ENCODE measurements around the gene UVSSA. TPM values are rescaled to one million over a fixed set of nuclear protein-coding genes. Genes with fewer than 3 reads are reported as not detected.
"Not testable (repeated sequence)": the region's sequence is repeated elsewhere in the genome, so short reads cannot be mapped to it uniquely, and the experiment has no call there.

UVSSA gene
- total RNA-seq, 2 experiments from 2014 or later, result 18.6 to 20.2 TPM

- Mint-ChIP-seq H3K27ac (no peak overlapping the region), H3K27me3 (peaks cover 27% of the 10 kb centered on the region), H3K9me3 (no peaks in the 10 kb centered on the region), H3K4me1 (ENCODE audit: low read depth) (peaks cover 2% of the 10 kb centered on the region), H3K4me3 (no peak overlapping the region), H3K36me3 (ENCODE audit: low read depth) (no peaks in the 10 kb centered on the region)
- CTCF ChIA-PET, result interaction anchor here (1.0 kb wide), 1 partner anchor 160 kb away, joined by 3 read pairs; no protein-coding TSS in a partner anchor
- ATAC-seq (no peak), DNase-seq (no peak)
- no peak for TF ChIP-seq CTCF (IDR thresholded peaks at IDR 0.05)
- POLR2A ChIA-PET, result no interaction called here
- intact Hi-C loops (cut with micrococcal nuclease), result no loop called here
Observed at GRCh38 chr4:1419708-1420107, 72.7 kb downstream of the UVSSA start.

- Mint-ChIP-seq H3K36me3 (ENCODE audit: low read depth) (no peaks in the 10 kb centered on the region), H3K27ac (no peak overlapping the region), H3K4me1 (ENCODE audit: low read depth) (no peaks in the 10 kb centered on the region), H3K27me3 (peaks cover 23% of the 10 kb centered on the region), H3K9me3 (no peaks in the 10 kb centered on the region), H3K4me3 (no peak overlapping the region)
- ChIA-PET CTCF (no interaction called here), POLR2A (no interaction called here)
- no peak for TF ChIP-seq CTCF (IDR thresholded peaks at IDR 0.05)
- DNase-seq (no peak), ATAC-seq (no peak)
- intact Hi-C loops (cut with micrococcal nuclease), result no loop called here
Observed at GRCh38 chr4:1421657-1422056, 74.6 kb downstream of the UVSSA start.

GRCh38 chr4:1427010-1427409 lies 80.0 kb downstream of the UVSSA start:
- DNase-seq (no peak), ATAC-seq (no peak)
- H3K27me3 Mint-ChIP-seq, result peaks cover 8% of the 10 kb centered on the region
- no peaks in the 10 kb centered on the region for H3K36me3 Mint-ChIP-seq (ENCODE audit: low read depth)
- POLR2A ChIA-PET, result no interaction called here
- no peak overlapping the region for H3K4me3 Mint-ChIP-seq
- no peak overlapping the region for H3K27ac Mint-ChIP-seq
- intact Hi-C loops (cut with micrococcal nuclease), result no loop called here
- TF ChIP-seq CTCF (IDR thresholded peaks at IDR 0.05), result no peak
- H3K9me3 Mint-ChIP-seq, result no peaks in the 10 kb centered on the region
- CTCF ChIA-PET, result no interaction called here
- H3K4me1 Mint-ChIP-seq (ENCODE audit: low read depth), result no peaks in the 10 kb centered on the region

GRCh38 chr4:1443688-1444172 lies 96.7 kb downstream of the UVSSA start:
- H3K9me3 Mint-ChIP-seq, POLR2A ChIA-PET: not testable (repeated sequence)

More at GRCh38 chr4:1443688-1444172, 96.7 kb downstream of the UVSSA start:
- CTCF ChIA-PET, result interaction anchor here (1.0 kb wide), 1 partner anchor 88 kb away, joined by 3 read pairs; no protein-coding TSS in a partner anchor
- H3K4me1 Mint-ChIP-seq (ENCODE audit: low read depth); H3K27ac Mint-ChIP-seq; intact Hi-C loops (cut with micrococcal nuclease); DNase-seq; H3K27me3 Mint-ChIP-seq; ATAC-seq; H3K36me3 Mint-ChIP-seq (ENCODE audit: low read depth); H3K4me3 Mint-ChIP-seq: not testable (repeated sequence)

Other genes with a start within 250 kb of the UVSSA start
- gene RNF212, start 233.6 kb upstream of the UVSSA start, total RNA-seq, result 1 to 10 TPM; 3.0 to 3.3 TPM
- gene SPON2, start 174.6 kb upstream of the UVSSA start, total RNA-seq, result 10 to 100 TPM in 1 of 2 experiments, 1 to 10 TPM in 1; 9.9 to 10.5 TPM
- gene CTBP1, start 98.1 kb upstream of the UVSSA start, total RNA-seq, result 100 to 1,000 TPM; 136 TPM
- gene MAEA, start 57.3 kb upstream of the UVSSA start, total RNA-seq, result 10 to 100 TPM; 32.3 to 37.0 TPM
- not detected for gene NKX1-1, start 59.2 kb downstream of the UVSSA start, total RNA-seq

All from activated CD8-positive, alpha-beta T cell treated with anti-CD3 and anti-CD28 coated beads for 36 hours (primary cell).